Activated naive CD8-positive, alpha-beta T cell treated with anti-CD3 and anti-CD28 coated beads, Interleukin-2, amount 10 ng/mL, durations not matched to agents 7 days and 5 days (primary cell): Measurements from ENCODE around the gene MSH6. TPM values are rescaled to one million over a fixed set of nuclear protein-coding genes. Genes with fewer than 3 reads are reported as not detected.
A peak's percentile ranks its signal among the peaks of the same experiment; 100 is the strongest.

Source experiments
- ATAC-seq: fragments of 150-1000 bp; cut with Tn5 transposase; one replicate; pipeline ENCODE4 v1.10.0; 2021; ENCODE audit warnings: low read depth, moderate library complexity
- POLR2A ChIA-PET: fragments of 350-600 bp; sonication (Branson Sonifier 250); formaldehyde crosslinking; loops from one replicate; lab custom pipeline; 2021; ENCODE audit warnings: antibody characterized with exemption; lab: Charles Lee
- DNase-seq: peaks from one replicate; pipeline ENCODE4 v3.0.0; 2021
- H3K27ac Mint-ChIP-seq: one replicate; pipeline ENCODE4 v1.8.0; 2022; ENCODE audit warnings: mild to moderate bottlenecking, mixed read lengths
- H3K27me3 Mint-ChIP-seq: one replicate; pipeline ENCODE4 v1.8.0; 2022; ENCODE audit warnings: mild to moderate bottlenecking, moderate library complexity, mixed read lengths
- H3K36me3 Mint-ChIP-seq: one replicate; pipeline ENCODE4 v1.8.0; 2021; ENCODE audit warnings: mild to moderate bottlenecking, mixed read lengths
- H3K4me1 Mint-ChIP-seq: one replicate; pipeline ENCODE4 v1.8.0; 2021; ENCODE audit warnings: mixed read lengths
- H3K4me3 Mint-ChIP-seq: one replicate; pipeline ENCODE4 v1.8.0; 2022; ENCODE audit warnings: mild to moderate bottlenecking, moderate library complexity, mixed read lengths
- H3K9me3 Mint-ChIP-seq: one replicate; pipeline ENCODE4 v1.8.0; 2021; ENCODE audit warnings: mixed read lengths
- total RNA-seq, 2 experiments: library from RNA; stranded (reverse); gene quantifications; one replicate each; pipeline ENCODE4 v1.2.3, GENCODE V29; 2021

Gene MSH6
- total RNA-seq = 10 to 100 TPM; 86.3 to 89.1 TPM

- POLR2A ChIA-PET = interaction anchor here (0.5 to 3.0 kb wide), 9 partner anchors 10 to 665 kb away, joined by 3 to 15 read pairs (median 6); partner anchors contain the start of genes FBXO11 and MSH2
- Mint-ChIP-seq H3K27me3 (no peaks in the 10 kb centered on the region), H3K9me3 (no peaks in the 10 kb centered on the region), H3K4me1 (peaks cover 16% of the 10 kb centered on the region), H3K36me3 (peaks cover 7% of the 10 kb centered on the region), H3K27ac (peak within 1 kb of the TSS; percentile 90), H3K4me3 (peak within 1 kb of the TSS; percentile 94)
- ATAC-seq = peak; percentile 87
- DNase-seq = peak; percentile 95
Measured at GRCh38 chr2:47782671-47783485, at the start of gene MSH6. Gene MSH6, plus strand, starts transcription at chr2:47783145. Its CDS starts 89 bp downstream, at chr2:47783234.

- no peak overlapping the region for H3K27ac Mint-ChIP-seq
- no peaks in the 10 kb centered on the region for H3K4me1 Mint-ChIP-seq
- peaks cover 3% of the 10 kb centered on the region for H3K27me3 Mint-ChIP-seq
Measured at GRCh38 chr2:47735136-47735869, 47.6 kb upstream of the MSH6 start.

GRCh38 chr2:47735912-47736311 lies 47.0 kb upstream of the MSH6 start:
- H3K4me1 Mint-ChIP-seq = no peaks in the 10 kb centered on the region
- POLR2A ChIA-PET = no interaction called here
- no peak for ATAC-seq

More at GRCh38 chr2:47735136-47735869, 47.6 kb upstream of the MSH6 start:
- DNase-seq = no peak
- POLR2A ChIA-PET = no interaction called here
- no peak for ATAC-seq
- H3K36me3 Mint-ChIP-seq = no peaks in the 10 kb centered on the region
- no peaks in the 10 kb centered on the region for H3K9me3 Mint-ChIP-seq
- no peak overlapping the region for H3K4me3 Mint-ChIP-seq

GRCh38 chr2:47737191-47737975 lies 45.6 kb upstream of the MSH6 start:
- ATAC-seq = no peak
- H3K4me1 Mint-ChIP-seq = peaks cover 3% of the 10 kb centered on the region
- POLR2A ChIA-PET = no interaction called here
- no peaks in the 10 kb centered on the region for H3K9me3 Mint-ChIP-seq
- H3K27ac Mint-ChIP-seq = no peak overlapping the region
- H3K36me3 Mint-ChIP-seq = no peaks in the 10 kb centered on the region
- H3K4me3 Mint-ChIP-seq = no peak overlapping the region
- no peak for DNase-seq
- peaks cover 3% of the 10 kb centered on the region for H3K27me3 Mint-ChIP-seq

More at GRCh38 chr2:47735912-47736311, 47.0 kb upstream of the MSH6 start:
- Mint-ChIP-seq H3K27me3 (peaks cover 3% of the 10 kb centered on the region), H3K27ac (no peak overlapping the region), H3K9me3 (no peaks in the 10 kb centered on the region), H3K4me3 (no peak overlapping the region), H3K36me3 (no peaks in the 10 kb centered on the region)
- no peak for DNase-seq

GRCh38 chr2:47738331-47738730 lies 44.6 kb upstream of the MSH6 start:
- H3K4me1 Mint-ChIP-seq = peaks cover 3% of the 10 kb centered on the region
- no peak overlapping the region for H3K27ac Mint-ChIP-seq
- H3K4me3 Mint-ChIP-seq = no peak overlapping the region
- H3K36me3 Mint-ChIP-seq = no peaks in the 10 kb centered on the region
- no peak for DNase-seq
- H3K9me3 Mint-ChIP-seq = no peaks in the 10 kb centered on the region
- ATAC-seq = no peak
- POLR2A ChIA-PET = no interaction called here
- peaks cover 3% of the 10 kb centered on the region for H3K27me3 Mint-ChIP-seq

- Mint-ChIP-seq H3K36me3 (no peaks in the 10 kb centered on the region), H3K27me3 (peaks cover 9% of the 10 kb centered on the region), H3K4me1 (peaks cover 6% of the 10 kb centered on the region), H3K4me3 (no peak overlapping the region), H3K9me3 (no peaks in the 10 kb centered on the region), H3K27ac (no peak overlapping the region)
- DNase-seq (no peak), ATAC-seq (no peak)
- POLR2A ChIA-PET = no interaction called here
Measured at GRCh38 chr2:47741101-47741500, 41.8 kb upstream of the MSH6 start.

- H3K4me3 Mint-ChIP-seq = no peak overlapping the region
- H3K27ac Mint-ChIP-seq = no peak overlapping the region
- H3K27me3 Mint-ChIP-seq = peaks cover 8% of the 10 kb centered on the region
- no peaks in the 10 kb centered on the region for H3K9me3 Mint-ChIP-seq
- no peak for ATAC-seq
- no peak for DNase-seq
- peaks cover 6% of the 10 kb centered on the region for H3K4me1 Mint-ChIP-seq
- POLR2A ChIA-PET = no interaction called here
- H3K36me3 Mint-ChIP-seq = no peaks in the 10 kb centered on the region
Measured at GRCh38 chr2:47741637-47742036, 41.3 kb upstream of the MSH6 start.

- Mint-ChIP-seq H3K27me3 (peaks cover 8% of the 10 kb centered on the region), H3K36me3 (no peaks in the 10 kb centered on the region), H3K4me3 (no peak overlapping the region), H3K9me3 (no peaks in the 10 kb centered on the region), H3K27ac (no peak overlapping the region), H3K4me1 (peaks cover 6% of the 10 kb centered on the region)
- no peak for ATAC-seq
- POLR2A ChIA-PET = no interaction called here
- DNase-seq = no peak
Measured at GRCh38 chr2:47744074-47744473, 38.9 kb upstream of the MSH6 start.

GRCh38 chr2:47747878-47748277 lies 35.1 kb upstream of the MSH6 start:
- peaks cover 8% of the 10 kb centered on the region for H3K27me3 Mint-ChIP-seq
- no peak overlapping the region for H3K4me3 Mint-ChIP-seq
- DNase-seq (no peak), ATAC-seq (no peak)
- POLR2A ChIA-PET = no interaction called here
- H3K36me3 Mint-ChIP-seq = no peaks in the 10 kb centered on the region
- no peak overlapping the region for H3K27ac Mint-ChIP-seq
- peaks cover 5% of the 10 kb centered on the region for H3K4me1 Mint-ChIP-seq
- no peaks in the 10 kb centered on the region for H3K9me3 Mint-ChIP-seq

- Mint-ChIP-seq H3K27me3 (peaks cover 4% of the 10 kb centered on the region), H3K4me3 (no peak overlapping the region), H3K36me3 (no peaks in the 10 kb centered on the region), H3K4me1 (peaks cover 3% of the 10 kb centered on the region), H3K9me3 (no peaks in the 10 kb centered on the region), H3K27ac (no peak overlapping the region)
- POLR2A ChIA-PET = no interaction called here
- DNase-seq = no peak
- ATAC-seq = no peak
Measured at GRCh38 chr2:47751856-47752414, 31.0 kb upstream of the MSH6 start.

- no peaks in the 10 kb centered on the region for H3K9me3 Mint-ChIP-seq
- peaks cover 2% of the 10 kb centered on the region for H3K27me3 Mint-ChIP-seq
- DNase-seq (no peak), ATAC-seq (no peak)
- POLR2A ChIA-PET = interaction anchor here (0.6 to 1.0 kb wide), 3 partner anchors 15 to 433 kb away, joined by 3 to 5 read pairs (median 3); partner anchors contain the start of gene MSH6
- peaks cover 6% of the 10 kb centered on the region for H3K4me1 Mint-ChIP-seq
- no peak overlapping the region for H3K4me3 Mint-ChIP-seq
- H3K27ac Mint-ChIP-seq = no peak overlapping the region
- H3K36me3 Mint-ChIP-seq = no peaks in the 10 kb centered on the region
Measured at GRCh38 chr2:47767497-47767844, 15.5 kb upstream of the MSH6 start.

- Mint-ChIP-seq H3K4me3 (peak overlapping the region; percentile 52), H3K27ac (no peak overlapping the region), H3K9me3 (no peaks in the 10 kb centered on the region), H3K36me3 (no peaks in the 10 kb centered on the region), H3K4me1 (peaks cover 6% of the 10 kb centered on the region), H3K27me3 (peaks cover 5% of the 10 kb centered on the region)
- DNase-seq (peak; percentile 85), ATAC-seq (peak; percentile 81)
- POLR2A ChIA-PET = interaction anchor here (0.6 to 1.0 kb wide), 3 partner anchors 15 to 433 kb away, joined by 3 to 5 read pairs (median 3); partner anchors contain the start of gene MSH6
Measured at GRCh38 chr2:47767880-47768609, 14.9 kb upstream of the MSH6 start.
